Measurements from ENCODE around the gene SUPT6H.

GRCh38 chr17:28685366-28685765, 23.4 kb downstream of the SUPT6H start:
- TF ChIP-seq NR3C1 (CRISPR knock-in tag; conservative IDR thresholded peaks at IDR 0.05; ENCODE audit: low read depth) (no peak), KAT7 (CRISPR knock-in tag; IDR thresholded peaks at IDR 0.05; ENCODE audit: borderline replicate concordance) (no peak), NR2C2 (CRISPR knock-in tag; IDR thresholded peaks at IDR 0.05) (no peak)
- TF ChIP-seq, protein P1, sequence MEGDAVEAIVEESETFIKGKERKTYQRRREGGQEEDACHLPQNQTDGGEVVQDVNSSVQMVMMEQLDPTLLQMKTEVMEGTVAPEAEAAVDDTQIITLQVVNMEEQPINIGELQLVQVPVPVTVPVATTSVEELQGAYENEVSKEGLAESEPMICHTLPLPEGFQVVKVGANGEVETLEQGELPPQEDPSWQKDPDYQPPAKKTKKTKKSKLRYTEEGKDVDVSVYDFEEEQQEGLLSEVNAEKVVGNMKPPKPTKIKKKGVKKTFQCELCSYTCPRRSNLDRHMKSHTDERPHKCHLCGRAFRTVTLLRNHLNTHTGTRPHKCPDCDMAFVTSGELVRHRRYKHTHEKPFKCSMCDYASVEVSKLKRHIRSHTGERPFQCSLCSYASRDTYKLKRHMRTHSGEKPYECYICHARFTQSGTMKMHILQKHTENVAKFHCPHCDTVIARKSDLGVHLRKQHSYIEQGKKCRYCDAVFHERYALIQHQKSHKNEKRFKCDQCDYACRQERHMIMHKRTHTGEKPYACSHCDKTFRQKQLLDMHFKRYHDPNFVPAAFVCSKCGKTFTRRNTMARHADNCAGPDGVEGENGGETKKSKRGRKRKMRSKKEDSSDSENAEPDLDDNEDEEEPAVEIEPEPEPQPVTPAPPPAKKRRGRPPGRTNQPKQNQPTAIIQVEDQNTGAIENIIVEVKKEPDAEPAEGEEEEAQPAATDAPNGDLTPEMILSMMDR (IDR thresholded peaks at IDR 0.05) = no peak
